Posterior cingulate gyrus (tissue), 11 donors: ENCODE data around the gene SSPN.

Experiments
- DNase-seq, 10 donors: peaks; one replicate each; pipeline versions ENCODE4 v3.0.0 to v3.0.0-alpha.2; 2020 to 2021; ENCODE audit warnings: mixed read lengths in 3 of 10
- intact Hi-C: fragments of 100-400 bp; cut with DNase I; formaldehyde crosslinking; loops from one replicate; pipeline ENCODE4 v1.15.1; 2023

The SSPN gene

GRCh38 chr12:26195250-26195640, at the start of gene SSPN:
Gene SSPN (plus strand): TSS chr12:26195573. CDS start chr12:26195673, 100 bp downstream.
- peak; percentile 58 to 94 (median 73) for DNase-seq
- intact Hi-C loops, result no loop called here

DNA sequence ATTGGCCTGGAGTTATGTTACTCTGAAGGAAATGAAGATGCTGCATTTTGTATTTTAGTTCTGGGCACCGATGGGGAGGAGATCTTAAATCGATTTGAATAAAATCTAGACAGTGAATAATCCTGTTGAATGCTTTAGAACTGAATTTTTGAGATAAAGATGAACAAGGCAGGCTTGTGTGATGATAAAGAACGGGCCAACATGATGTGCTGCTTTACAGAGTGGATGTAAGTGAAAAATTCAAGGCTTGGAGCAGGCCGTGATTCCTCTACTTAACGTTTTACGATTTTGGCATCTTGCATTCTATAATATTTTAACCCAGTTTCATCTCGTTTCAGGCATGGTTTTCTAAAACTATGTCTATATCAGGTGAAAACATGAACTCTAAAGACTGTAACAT, 47.1 kb upstream of the SSPN start:
- DNase-seq, result no peak
- intact Hi-C loops, result no loop called here

DNA sequence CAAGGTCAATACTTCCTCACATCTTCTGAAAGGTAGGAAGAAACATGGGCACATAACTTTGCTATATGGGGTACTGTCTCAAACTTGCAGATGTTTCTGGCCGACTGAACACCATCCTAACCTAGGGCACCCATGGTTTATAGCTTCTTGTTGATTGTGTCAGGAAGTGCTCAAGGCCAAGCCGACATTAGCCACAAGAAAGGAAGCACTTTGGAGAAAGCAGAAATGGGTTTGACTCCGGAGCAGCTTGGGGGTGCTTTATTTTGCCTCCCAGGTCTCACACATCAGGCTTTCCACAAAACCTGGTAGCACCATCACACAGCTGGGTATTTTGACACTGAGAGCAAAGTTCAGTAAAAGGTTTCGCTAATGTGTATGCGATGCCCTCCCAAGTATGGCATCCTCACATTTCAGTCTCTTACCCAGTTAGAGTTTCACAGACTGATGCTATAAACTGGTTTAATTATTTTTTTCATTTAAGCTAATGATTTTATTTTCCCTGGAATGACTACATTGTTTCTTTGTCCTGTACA, 45.3 kb upstream of the SSPN start:
- DNase-seq, result no peak
- intact Hi-C loops, result no loop called here

GRCh38 chr12:26150736-26151450, 44.5 kb upstream of the SSPN start:
- no peak for DNase-seq
- intact Hi-C loops, result no loop called here

- no peak for DNase-seq
- intact Hi-C loops, result no loop called here
These were observed 42.8 kb upstream of the SSPN start for GRCh38 chr12:26152507-26153102.

DNA sequence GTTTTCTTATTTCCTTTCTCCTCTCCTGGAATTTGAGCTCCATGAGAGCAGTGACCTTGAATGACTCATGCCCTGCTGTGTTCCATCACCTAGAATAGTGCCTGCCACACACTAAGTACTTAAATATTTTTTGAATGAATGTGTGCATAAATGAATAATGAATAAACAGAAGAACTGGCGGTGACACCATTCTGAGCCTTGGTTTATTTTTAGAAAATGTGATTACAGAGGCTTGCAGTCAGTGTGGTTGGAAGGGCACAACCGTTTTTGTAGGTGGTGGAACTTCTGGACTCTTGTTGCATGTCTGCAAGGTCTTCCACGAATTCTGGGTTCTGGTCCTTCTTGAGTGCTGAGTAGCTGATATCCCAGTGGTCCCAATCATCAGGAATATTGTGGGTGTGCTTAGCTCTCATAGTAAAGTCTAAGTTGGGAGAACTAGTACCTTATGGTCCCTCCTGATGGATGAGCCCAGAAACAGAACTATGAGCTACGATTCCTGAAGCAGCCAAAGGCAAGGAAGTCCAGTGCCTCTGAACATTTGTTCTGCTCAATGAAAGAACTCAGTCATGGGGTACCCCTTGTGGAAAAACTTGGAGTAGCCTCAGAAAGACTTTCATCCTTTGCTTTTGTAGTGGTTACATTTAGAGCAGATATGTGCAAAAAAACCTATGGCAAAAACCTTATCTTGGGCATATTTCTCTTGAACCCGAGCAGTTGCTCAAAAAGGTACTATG, 41.8 kb upstream of the SSPN start:
- intact Hi-C loops, result no loop called here
- DNase-seq, result no peak

DNA sequence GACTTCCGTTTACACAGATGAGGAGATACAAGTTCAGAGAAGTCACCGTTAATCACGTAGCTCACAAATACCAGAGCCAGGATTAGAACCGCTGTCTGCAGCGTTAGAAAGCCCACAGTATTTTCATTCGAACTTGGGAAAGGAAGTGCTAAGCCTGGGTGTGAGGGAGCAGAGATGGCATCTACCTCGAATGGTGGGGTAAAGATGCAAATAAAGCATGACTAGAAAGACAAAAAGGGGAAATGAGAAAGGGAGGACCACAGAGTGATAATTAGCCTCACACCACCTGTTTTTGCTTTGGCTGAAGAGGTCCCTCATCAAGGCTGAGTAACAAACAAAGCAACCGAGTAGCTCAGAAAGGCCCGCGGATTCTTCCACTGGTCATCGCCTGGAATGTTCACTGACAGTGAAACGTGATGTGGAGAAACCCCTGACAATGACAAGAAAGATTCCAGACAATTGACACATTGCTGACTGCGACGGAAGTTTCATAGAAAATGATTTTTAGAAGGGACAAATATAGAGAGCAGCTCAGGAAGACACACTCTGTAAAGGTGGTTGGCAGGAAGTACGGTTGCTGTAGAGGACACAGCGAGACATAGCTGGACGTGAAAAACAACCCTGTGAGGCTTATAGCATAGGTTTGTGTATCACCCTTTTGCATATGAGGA, 39.0 kb upstream of the SSPN start:
- intact Hi-C loops, result no loop called here
- DNase-seq, result no peak

DNA sequence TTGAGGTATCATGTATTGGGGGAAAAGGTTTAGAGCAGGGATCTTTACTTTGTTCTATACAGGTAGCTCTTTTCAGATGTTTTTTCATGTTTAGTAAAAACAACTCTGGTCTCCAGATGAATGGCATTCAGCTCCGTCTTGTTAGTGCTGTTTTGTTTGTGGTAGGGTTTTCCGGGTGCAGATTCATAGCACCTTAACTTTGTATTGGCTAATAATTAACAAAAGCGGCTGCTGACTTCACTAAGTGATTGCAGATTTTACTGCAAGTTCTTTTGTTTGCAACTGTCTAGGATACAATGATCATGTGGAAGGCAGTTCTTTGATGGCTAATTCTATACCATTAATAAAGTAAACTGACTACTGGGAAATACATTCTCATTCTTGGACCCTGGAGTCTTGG, 38.4 kb upstream of the SSPN start:
- intact Hi-C loops, result no loop called here
- DNase-seq, result no peak

- no peak for DNase-seq
- intact Hi-C loops, result no loop called here
These were observed 37.2 kb upstream of the SSPN start for GRCh38 chr12:26158078-26158764.

- intact Hi-C loops, result no loop called here
- DNase-seq, result no peak
These were observed 33.2 kb upstream of the SSPN start for GRCh38 chr12:26162174-26162573.

DNA sequence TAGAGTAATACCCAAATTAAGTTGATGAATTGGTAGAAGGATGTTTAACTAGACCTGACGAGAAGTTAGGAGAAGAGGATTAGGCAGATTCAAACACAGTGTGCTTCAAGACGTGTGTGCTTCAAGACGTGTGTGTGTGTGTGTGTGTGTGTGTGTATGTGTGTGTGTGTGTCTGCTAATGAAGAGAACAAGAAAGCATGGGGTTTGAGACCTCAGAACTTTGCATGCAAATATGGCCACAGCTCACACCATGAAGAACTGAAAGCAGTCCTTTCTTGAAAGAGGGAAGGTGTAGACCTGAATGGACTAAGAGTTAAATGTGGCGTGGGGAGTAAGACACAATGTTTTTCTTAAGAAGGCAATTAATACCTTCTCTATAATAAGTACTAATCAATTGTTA, 32.5 kb upstream of the SSPN start:
- intact Hi-C loops, result no loop called here
- DNase-seq, result no peak

- DNase-seq, result no peak
- intact Hi-C loops, result no loop called here
These were observed 31.3 kb upstream of the SSPN start for GRCh38 chr12:26164118-26164517.

DNA sequence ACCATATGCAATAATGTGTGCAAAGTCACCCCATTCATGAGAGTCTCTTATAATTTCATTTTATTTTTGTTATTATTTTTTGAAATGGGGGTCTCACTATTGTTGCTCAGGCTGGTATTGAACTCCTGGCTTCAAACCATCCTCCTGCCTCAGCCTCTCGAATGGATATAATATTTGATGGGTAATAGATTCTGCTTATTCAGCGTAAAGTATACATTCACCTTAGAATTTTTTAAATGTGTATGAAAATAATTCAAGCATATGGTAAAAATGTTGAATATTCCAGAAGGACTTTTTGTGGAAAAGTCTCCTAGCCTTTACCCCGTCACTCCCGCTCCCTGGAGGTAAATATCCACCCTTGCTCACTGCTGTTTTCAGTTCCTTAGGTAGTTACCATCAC, 23.4 kb upstream of the SSPN start:
- DNase-seq, result no peak
- intact Hi-C loops, result no loop called here

DNA sequence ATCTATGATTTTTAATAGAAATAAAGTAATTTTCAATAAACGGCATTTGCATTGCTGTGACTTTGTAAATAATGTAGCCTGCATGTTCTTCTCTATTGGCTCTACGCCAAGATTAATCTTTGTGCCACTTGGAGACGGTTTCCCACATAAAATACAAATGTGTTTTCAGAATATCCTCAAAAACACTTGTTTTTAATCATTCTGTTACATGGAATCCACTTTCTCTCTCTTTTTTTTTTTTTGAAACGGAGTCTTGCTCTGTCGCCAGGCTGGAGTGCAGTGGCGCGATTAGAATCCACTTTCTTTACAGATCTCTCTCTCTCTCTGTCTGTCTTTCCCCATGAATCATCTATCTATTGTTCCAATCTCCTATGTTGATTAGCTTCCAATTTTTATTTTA, 22.8 kb upstream of the SSPN start:
- DNase-seq, result no peak
- intact Hi-C loops, result no loop called here

DNA sequence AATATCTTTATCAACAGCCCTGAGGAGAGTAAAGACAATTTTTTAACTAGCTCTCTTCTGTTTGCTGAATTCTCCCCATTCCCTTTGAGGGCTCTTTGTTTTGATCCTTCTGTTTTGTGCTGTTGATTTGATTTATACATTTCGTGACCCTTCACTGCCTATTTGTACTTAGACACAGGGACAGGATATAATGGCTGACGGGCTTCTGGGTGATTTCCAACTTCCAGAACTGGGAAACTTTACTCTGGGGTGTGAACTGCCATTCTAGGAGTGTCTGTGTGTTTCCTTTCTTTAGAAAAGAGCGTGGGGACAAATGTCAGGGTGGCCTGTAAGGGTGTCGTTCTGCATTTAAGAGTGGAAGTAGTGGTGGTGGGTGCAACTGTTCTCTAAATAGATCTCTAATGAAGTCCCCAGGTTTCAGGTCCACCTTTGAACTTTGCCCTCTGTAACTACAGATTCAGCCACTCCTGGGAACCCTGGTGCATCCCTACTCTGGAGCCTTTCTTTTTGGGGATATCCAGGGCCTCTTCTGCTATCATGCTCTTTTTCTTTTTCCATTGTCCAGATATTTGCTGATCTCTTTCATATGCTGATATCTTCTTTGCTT, 22.3 kb upstream of the SSPN start:
- intact Hi-C loops, result no loop called here
- no peak for DNase-seq

GRCh38 chr12:26176725-26177124, 18.6 kb upstream of the SSPN start:
- intact Hi-C loops, result no loop called here
- no peak for DNase-seq

GRCh38 chr12:26177283-26177682, 18.1 kb upstream of the SSPN start:
- no peak for DNase-seq
- intact Hi-C loops, result no loop called here

DNA sequence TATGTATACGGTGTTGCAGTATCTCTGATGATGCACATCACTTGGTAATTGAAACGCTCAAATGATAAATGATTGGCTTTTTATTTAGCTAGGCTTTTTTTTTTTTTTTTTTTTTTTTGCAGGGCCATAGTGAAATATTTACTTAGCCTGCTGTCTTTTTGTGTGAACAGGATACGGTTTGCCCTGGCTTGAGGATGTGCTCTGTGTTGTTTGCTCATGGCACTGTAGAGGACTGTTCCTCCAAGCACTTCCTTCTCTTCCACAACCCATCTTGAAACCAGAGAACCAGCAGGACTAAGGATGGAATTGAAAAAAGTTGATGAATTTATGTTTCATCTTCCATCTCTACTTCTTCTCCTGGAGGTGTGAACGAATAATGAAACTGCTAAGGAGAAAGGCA, 15.5 kb upstream of the SSPN start:
- no peak for DNase-seq

GRCh38 chr12:26182377-26182776, 13.0 kb upstream of the SSPN start:
- intact Hi-C loops, result no loop called here
- DNase-seq, result no peak

More for the DNA sequence above, 15.5 kb upstream of the SSPN start:
- intact Hi-C loops, result no loop called here
